ENCODE data around the gene MRRF.

MRRF gene

GRCh38 chr9:122228568-122229484 is 35.9 kb upstream of the MRRF start, which contains the start of gene LHX6:
LHX6 (minus strand) TSS chr9:122228957; CDS start chr9:122228740, 217 bp downstream.
- no peak for DNase-seq

- no peak for DNase-seq
Observed at GRCh38 chr9:122229485-122229837, 35.2 kb upstream of the MRRF start.

GRCh38 chr9:122232796-122233306 is 31.8 kb upstream of the MRRF start:
- no peak for DNase-seq

- DNase-seq, result no peak
Observed at GRCh38 chr9:122234022-122234748, 30.5 kb upstream of the MRRF start.

GRCh38 chr9:122236681-122237080 is 28.0 kb upstream of the MRRF start:
- DNase-seq, result no peak

- DNase-seq, result no peak
Observed at GRCh38 chr9:122239722-122240121, 25.0 kb upstream of the MRRF start.

- no peak for DNase-seq
Observed at GRCh38 chr9:122244349-122244748, 20.3 kb upstream of the MRRF start.

GRCh38 chr9:122246666-122247065 is 18.0 kb upstream of the MRRF start:
- no peak for DNase-seq

GRCh38 chr9:122248448-122248865 is 16.2 kb upstream of the MRRF start:
- DNase-seq, result no peak

- no peak for DNase-seq
Observed at GRCh38 chr9:122251351-122251750, 13.3 kb upstream of the MRRF start.

GRCh38 chr9:122252796-122253195 is 11.9 kb upstream of the MRRF start:
- DNase-seq, result no peak

GRCh38 chr9:122254761-122255160 is 9.9 kb upstream of the MRRF start:
- no peak for DNase-seq

GRCh38 chr9:122256206-122256605 is 8.5 kb upstream of the MRRF start:
- DNase-seq, result no peak

GRCh38 chr9:122258886-122259415 is 5.7 kb upstream of the MRRF start:
- DNase-seq, result no peak

- DNase-seq, result no peak
Observed at GRCh38 chr9:122261469-122261881, 3.2 kb upstream of the MRRF start.

- no peak for DNase-seq
Observed at GRCh38 chr9:122262073-122262472, 2.6 kb upstream of the MRRF start.

GRCh38 chr9:122263699-122264349 is 858 bp upstream of the MRRF start:
- DNase-seq, result no peak

- no peak for DNase-seq
Observed at GRCh38 chr9:122265149-122265915, 650 bp downstream of the MRRF start.

GRCh38 chr9:122268041-122268814 is 3.5 kb downstream of the MRRF start:
- no peak for DNase-seq

GRCh38 chr9:122274055-122274454 is 9.4 kb downstream of the MRRF start:
- DNase-seq, result no peak

GRCh38 chr9:122276096-122276495 is 11.4 kb downstream of the MRRF start:
- DNase-seq, result no peak

Data from NK-92 treated with Interleukin-12 subunit alpha and Interleukin-12 subunit beta, amount 100 ng/mL, for 24 hours (cell line).